K562 (cell line): ENCODE data around the gene RPTOR. TPM values are rescaled to one million over a fixed set of nuclear protein-coding genes. Genes with fewer than 3 reads are reported as not detected.

Experiments used
- ATAC-seq: fragments of 200-7000 bp; cut with Tn5 transposase; 3 replicates; pipeline ENCODE4 v1.9.1; 2020; ENCODE audit warnings: moderate library complexity
- BruUV-seq: library from RNA; stranded (reverse); fragments of 400-500 nt; replicated peaks from 2 replicates; lab custom pipeline; 2021; lab: Mats Ljungman, UMichigan
- CTCF ChIA-PET: fragments of 300-600 bp; formaldehyde crosslinking; extraction: SDS; loops from one replicate; lab custom pipeline; 2021; ENCODE audit warnings: low intra/inter-chr PET ratio; lab: Yijun Ruan, JAX
- POLR2A ChIA-PET: fragments of 300-600, 350-650 bp; sonication (Branson Sonifier 250); formaldehyde crosslinking; extraction: SDS; loops from one replicate; lab custom pipeline; 2021; ENCODE audit warnings: antibody characterized with exemption, inconsistent platforms; lab: Yijun Ruan, JAX
- DNase-seq, 4 experiments: peaks; one replicate each; pipeline versions ENCODE4 v3.0.0 to v3.0.0-alpha.2; 2011 to 2018; ENCODE audit warnings: low spot score in 3 of 4, mixed read lengths in 3 of 4; ENCODE audit errors: extremely low read depth in 1 of 4
- FAIRE-seq: peaks from 2 replicates; lab custom pipeline; 2011; peaks lifted over from hg19 to GRCh38; lab: Jason Lieb, UNC
- H2AFZ ChIP-seq: 2 replicates; pipeline ENCODE4 v1.6.0; 2011; ENCODE audit warnings: low read depth, low read length, control low read depth, inconsistent platforms
- H3K27ac ChIP-seq: fragments of 200-600 bp; 3 replicates; pipeline ENCODE4 v1.8.0; 2011; ENCODE audit warnings: low read depth, mild to moderate bottlenecking, control low read depth, inconsistent platforms, low read length, moderate library complexity, mixed read lengths; ENCODE audit errors: extremely low read depth
- H3K27me3 ChIP-seq, 2 experiments: fragments of 300-600 bp in 1 of 2; 2 replicates in 1 of 2; 3 replicates in 1 of 2; pipeline versions ENCODE4 v1.6.0 to v1.8.0; 2011; ENCODE audit warnings: inconsistent platforms in 2 of 2, low read length in 2 of 2, mild to moderate bottlenecking in 1 of 2, mixed read lengths in 1 of 2, moderate library complexity in 1 of 2; ENCODE audit not compliant: control insufficient read depth in 2 of 2, insufficient read depth in 2 of 2
- H3K36me3 ChIP-seq: fragments of 300-600 bp; 3 replicates; pipeline ENCODE4 v1.8.0; 2011; ENCODE audit warnings: mild to moderate bottlenecking, low read length, inconsistent platforms; ENCODE audit not compliant: control insufficient read depth, insufficient read depth
- H3K4me1 ChIP-seq, 2 experiments: fragments of 200-600 bp in 1 of 2; replicated peaks in 1 of 2; 2 replicates in 1 of 2; 3 replicates in 1 of 2; pipeline versions ENCODE4 v1.5.1 to v1.8.0; 2011; ENCODE audit warnings: inconsistent platforms in 2 of 2, low read length in 2 of 2, mild to moderate bottlenecking in 1 of 2, mixed read lengths in 1 of 2, moderate library complexity in 1 of 2; ENCODE audit not compliant: control insufficient read depth in 2 of 2, insufficient read depth in 2 of 2
- H3K4me2 ChIP-seq: 2 replicates; pipeline ENCODE4 v1.6.1; 2011; ENCODE audit warnings: low read length, control low read depth, inconsistent platforms, mixed read lengths; ENCODE audit not compliant: insufficient read depth
- H3K4me3 ChIP-seq: fragments of 200-600 bp; sonication (generic), shearing (Covaris generic); 2 replicates; pipeline ENCODE4 v1.5.1; 2016; ENCODE audit warnings: control low read depth, inconsistent platforms
- H3K79me2 ChIP-seq: fragments of 200-600 bp; 3 replicates; pipeline ENCODE4 v1.8.0; 2011; ENCODE audit warnings: low read length, inconsistent platforms; ENCODE audit not compliant: control insufficient read depth, insufficient read depth
- H3K9ac ChIP-seq, 2 experiments: 2 replicates each; pipeline versions ENCODE4 v1.6.0 to v1.6.1; 2011; ENCODE audit warnings: low read depth in 2 of 2, low read length in 2 of 2, control low read depth in 1 of 2, inconsistent platforms in 1 of 2, mild to moderate bottlenecking in 1 of 2, mixed read lengths in 1 of 2; ENCODE audit not compliant: insufficient read depth in 1 of 2
- H3K9me1 ChIP-seq: one replicate; pipeline ENCODE4 v1.6.0; 2011; ENCODE audit warnings: inconsistent platforms, mild to moderate bottlenecking, low read length, moderate library complexity; ENCODE audit not compliant: control insufficient read depth, insufficient read depth
- H3K9me3 ChIP-seq: replicated peaks from 2 replicates; pipeline ENCODE4 v1.5.1; 2011; ENCODE audit warnings: low read depth, low read length, inconsistent platforms; ENCODE audit not compliant: control insufficient read depth, insufficient read depth
- H4K20me1 ChIP-seq: replicated peaks from 2 replicates; pipeline ENCODE4 v1.6.1; 2011; ENCODE audit warnings: low read length, inconsistent platforms, mixed read lengths; ENCODE audit not compliant: control insufficient read depth, insufficient read depth
- COPS2 ChIP-seq: fragments of 450-650 bp; conservative IDR thresholded peaks from 2 replicates; pipeline ENCODE4 v1.6.1; 2016; ENCODE audit warnings: mild to moderate bottlenecking, moderate library complexity
- EP300 ChIP-seq: IDR thresholded peaks from 2 replicates; pipeline ENCODE4 v1.6.1; 2012; ENCODE audit warnings: low read length, improper control_type of control experiment
- ILK ChIP-seq: fragments of 450-650 bp; IDR thresholded peaks from 2 replicates; pipeline ENCODE4 v1.6.1; 2016; ENCODE audit warnings: missing genetic modification characterization, low read depth, mild to moderate bottlenecking, missing compliant biosample characterization, moderate library complexity, borderline replicate concordance
- KLF16 ChIP-seq: IDR thresholded peaks from 2 replicates; pipeline ENCODE4 v1.6.1; 2016; ENCODE audit warnings: antibody characterized with exemption
- PHF8 ChIP-seq: fragments of 200-600 bp; sonication (generic); IDR thresholded peaks from 2 replicates; pipeline ENCODE4 v1.6.1; 2012; ENCODE audit warnings: mixed run types, mild to moderate bottlenecking, inconsistent platforms, low read length, moderate library complexity, borderline replicate concordance
- RBM22 ChIP-seq: fragments of 200-400 bp; formaldehyde crosslinking; IDR thresholded peaks from 2 replicates; pipeline ENCODE4 v1.6.1; 2018; ENCODE audit warnings: low read length, low read depth; ENCODE audit not compliant: poor library complexity, severe bottlenecking
- USF2 ChIP-seq: sonication (generic); formaldehyde crosslinking; IDR thresholded peaks from 2 replicates; pipeline ENCODE4 v1.5.0; 2020; ENCODE audit warnings: missing genetic modification reagents
- WHSC1 ChIP-seq: IDR thresholded peaks from one replicate; pipeline ENCODE4 v1.6.1; 2012; ENCODE audit warnings: low read length, control low read depth, inconsistent platforms
- ZBTB33 ChIP-seq: sonication (generic); formaldehyde crosslinking; IDR thresholded peaks from 2 replicates; pipeline ENCODE4 v1.8.1; 2023; ENCODE audit warnings: mild to moderate bottlenecking, missing genetic modification reagents
- ZNF639 ChIP-seq, 2 experiments: fragments of 200-800 bp in 1 of 2; sonication (Bioruptor generic) in 1 of 2; sonication (generic) in 1 of 2; formaldehyde crosslinking in 1 of 2; IDR thresholded peaks in 1 of 2; conservative IDR thresholded peaks in 1 of 2; 2 replicates each; pipeline versions ENCODE4 v1.5.0 to v1.6.1; 2016 to 2020; ENCODE audit warnings: missing compliant biosample characterization in 1 of 2, missing genetic modification characterization in 1 of 2, missing genetic modification reagents in 1 of 2
- WGBS: fragments of 100-300 bp; shearing (Covaris generic); methylation state at CpG from one replicate; pipeline ENCODE4 v1.1.6; 2016; ENCODE audit warnings: low coverage, mixed read lengths; ENCODE audit not compliant: insufficient coverage; ENCODE audit errors: missing lambda C conversion rate; 5-methylcytosine and 5-hydroxymethylcytosine counted together
- in situ Hi-C: fragments of 300-500 bp; cut with MboI; formaldehyde crosslinking; loops from 4 replicates; pipeline ENCODE4 v1.15.0; 2018; ENCODE audit warnings: inconsistent platforms, mixed read lengths
- intact Hi-C: fragments of 100-400 bp; cut with micrococcal nuclease; formaldehyde crosslinking; loops from 2 replicates; pipeline ENCODE4 v1.14.2; 2022
- polyA plus RNA-seq, 8 experiments: library from polyadenylated mRNA; depleted of rRNA in 4 of 8; stranded (reverse) in 5 of 8; unstranded in 3 of 8; fragments of >200 nt; fragmentation: Nextera tagmentation in 2 of 8; fragmentation: Illumina TruSeq in 1 of 8; extraction: Ambion mirVana in 2 of 8; extraction: Trizol in 1 of 8; gene quantifications; 2 replicates each; pipeline versions ENCODE4 v1.2.1 to v1.2.3, GENCODE V29; 2011 to 2014; ENCODE audit warnings: inconsistent platforms in 1 of 8, missing spikeins in 1 of 8
- total RNA-seq, 7 experiments: library from RNA; depleted of rRNA in 6 of 7; stranded (reverse); fragments of >200 nt in 6 of 7; fragmentation: Illumina TruSeq in 2 of 7; extraction: Trizol in 2 of 7; gene quantifications; 2 replicates each; pipeline versions ENCODE4 v1.2.1 to v1.2.3, GENCODE V29; 2011 to 2021; ENCODE audit warnings: low replicate concordance in 1 of 7

RPTOR gene
- total and polyA plus RNA-seq, 9 of the 15 experiments (the other 6 are each of a cell fraction or from before 2014, with no cell fraction given), result 0.24 to 54.1 (median 10.2) TPM

- Histone ChIP-seq H3K4me2 (no peak overlapping the region), H3K27ac (no peak overlapping the region), H3K79me2 (no peaks in the 10 kb centered on the region), H3K9ac (no peak overlapping the region), H3K9me1 (no peaks in the 10 kb centered on the region), H3K4me1 (peaks cover 0 to 23% of the 10 kb centered on the region in 2 experiments; a peak in 2 of 5 replicates), H3K36me3 (peaks cover 11% of the 10 kb centered on the region; the same call in 2 of the 3 replicates), H3K27me3 (no peaks in the 10 kb centered on the region), H3K9me3 (no peaks in the 10 kb centered on the region; the same call in 1 of the 2 replicates), H2AFZ (no peak overlapping the region), H3K4me3 (no peak overlapping the region)
- 92% methylated on average over 37 of the region's 40 CpGs for whole genome bisulfite sequencing
- ATAC-seq (no peak), FAIRE-seq (no peak), DNase-seq (no peak)
- in situ Hi-C loops, result no loop called here
- no TSS peak for BruUV-seq
- intact Hi-C loops, result no loop called here
- ChIA-PET CTCF (no interaction called here), POLR2A (interaction anchor here (0.7 to 1.5 kb wide), 3 partner anchors 8 to 15 kb away, joined by 3 to 5 read pairs (median 4); no protein-coding TSS in a partner anchor)
- TF ChIP-seq COPS2 (no peak), ZBTB33 (CRISPR knock-in tag) (peak; percentile 43; the same call in 1 of the 2 replicates), RBM22 (no peak), WHSC1 (no peak), USF2 (CRISPR knock-in tag) (0 out of 2 replicates have a peak, but pooled peaks have one; percentile 5), ILK (tag) (no peak), EP300 (no peak), KLF16 (no peak), PHF8 (no peak), ZNF639 (CRISPR knock-in tag; conservative IDR thresholded peaks at IDR 0.05 in 1 of 2, IDR thresholded peaks at IDR 0.05 in 1 of 2) (no peak)
- TF ChIP-seq, all 486 proteins: peak for 2
- H4K20me1 ChIP-seq, result no peaks in the 10 kb centered on the region
Observed at GRCh38 chr17:80799538-80800480, 255.2 kb downstream of the RPTOR start.
